Measurements from ENCODE around the gene RASSF9. TPM values are rescaled to one million over a fixed set of nuclear protein-coding genes. Genes with fewer than 3 reads are reported as not detected.

The RASSF9 gene
- total RNA-seq, 1 experiment from 2014 or later: not detected

DNA sequence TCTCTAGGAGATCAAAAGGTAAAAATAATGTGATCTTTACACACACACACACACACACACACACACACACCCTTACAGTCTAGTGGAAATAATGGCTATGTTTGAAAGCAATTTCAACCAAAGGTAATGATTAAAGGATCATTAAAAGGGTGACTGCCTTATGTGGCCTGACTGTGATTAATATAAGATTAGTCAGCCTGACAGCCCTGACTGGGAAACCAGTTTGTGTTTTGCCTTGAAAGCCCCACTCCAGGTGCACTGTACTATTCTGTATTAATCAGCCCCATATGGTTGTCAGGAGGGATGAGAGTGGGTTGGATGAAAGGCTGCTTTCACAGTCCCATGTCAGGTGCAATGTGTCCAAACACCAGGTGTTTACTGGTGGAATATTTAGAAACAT, 10.5 kb downstream of the RASSF9 start:
- POLR2A ChIA-PET (ENCODE audit: unreplicated experiment): no interaction called here

DNA sequence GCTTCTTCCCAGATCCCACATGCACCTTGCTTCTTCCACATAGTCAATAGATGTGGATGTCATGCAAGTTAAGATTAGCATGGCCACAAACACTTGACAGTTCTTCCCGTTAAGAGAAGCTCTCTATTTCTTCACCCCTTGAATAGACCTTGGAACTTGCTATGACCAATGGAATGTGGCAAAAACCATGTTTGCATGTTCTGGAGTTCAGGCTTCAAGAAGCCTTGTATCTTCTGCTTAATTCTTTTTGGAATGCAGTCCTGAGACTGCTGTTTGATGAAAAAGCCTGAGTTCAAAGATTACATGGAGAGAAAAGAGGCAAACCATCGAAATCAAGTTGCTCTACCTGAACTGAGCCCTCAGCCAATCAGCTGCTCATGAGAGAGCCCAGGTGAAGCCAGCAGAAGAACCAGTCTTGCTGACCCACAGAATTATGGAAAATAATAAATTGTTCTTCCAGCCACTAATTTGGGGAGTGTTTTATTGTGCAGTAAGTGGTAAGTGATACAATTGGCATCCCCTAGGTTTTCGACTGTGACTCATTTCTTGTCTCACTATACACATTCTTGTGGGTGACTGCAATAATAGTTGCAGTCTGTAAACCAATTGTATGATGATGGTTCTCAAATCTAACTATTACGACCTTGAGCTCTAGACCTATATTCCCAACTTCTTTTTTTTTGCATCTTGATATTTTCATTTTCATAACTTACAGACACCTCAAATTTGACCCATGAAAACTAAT, 12.6 kb downstream of the RASSF9 start:
- Histone ChIP-seq H3F3A (ENCODE audit: low read length, unreplicated experiment) (no peaks in the 10 kb centered on the region), H3K9me3 (ENCODE audit: low read length) (no peaks in the 10 kb centered on the region), H3K27ac (ENCODE audit: low read length) (no peak overlapping the region), H3K79me2 (ENCODE audit: low read length) (no peaks in the 10 kb centered on the region), H4K20me1 (ENCODE audit: low read length) (no peaks in the 10 kb centered on the region), H3K9me2 (replicated peaks; ENCODE audit: low read length) (no peaks in the 10 kb centered on the region), H3K4me2 (ENCODE audit: low read length) (no peak overlapping the region), H2AFZ (ENCODE audit: low read length) (no peak overlapping the region), H3K27me3 (ENCODE audit: low read length) (no peaks in the 10 kb centered on the region), H3K36me3 (ENCODE audit: low read depth, low read length) (no peaks in the 10 kb centered on the region), H3K4me3 (ENCODE audit: low read length) (no peak overlapping the region), H3K9ac (ENCODE audit: low read length) (no peak overlapping the region), H3K4me1 (ENCODE audit: insufficient read depth, low read length) (peaks cover 23% of the 10 kb centered on the region)
- DNase-seq: peak; percentile 72
- ATAC-seq: peak; percentile 79
- no TSS peak for BruUV-seq (replicated peaks)
- TF ChIP-seq, protein P1, sequence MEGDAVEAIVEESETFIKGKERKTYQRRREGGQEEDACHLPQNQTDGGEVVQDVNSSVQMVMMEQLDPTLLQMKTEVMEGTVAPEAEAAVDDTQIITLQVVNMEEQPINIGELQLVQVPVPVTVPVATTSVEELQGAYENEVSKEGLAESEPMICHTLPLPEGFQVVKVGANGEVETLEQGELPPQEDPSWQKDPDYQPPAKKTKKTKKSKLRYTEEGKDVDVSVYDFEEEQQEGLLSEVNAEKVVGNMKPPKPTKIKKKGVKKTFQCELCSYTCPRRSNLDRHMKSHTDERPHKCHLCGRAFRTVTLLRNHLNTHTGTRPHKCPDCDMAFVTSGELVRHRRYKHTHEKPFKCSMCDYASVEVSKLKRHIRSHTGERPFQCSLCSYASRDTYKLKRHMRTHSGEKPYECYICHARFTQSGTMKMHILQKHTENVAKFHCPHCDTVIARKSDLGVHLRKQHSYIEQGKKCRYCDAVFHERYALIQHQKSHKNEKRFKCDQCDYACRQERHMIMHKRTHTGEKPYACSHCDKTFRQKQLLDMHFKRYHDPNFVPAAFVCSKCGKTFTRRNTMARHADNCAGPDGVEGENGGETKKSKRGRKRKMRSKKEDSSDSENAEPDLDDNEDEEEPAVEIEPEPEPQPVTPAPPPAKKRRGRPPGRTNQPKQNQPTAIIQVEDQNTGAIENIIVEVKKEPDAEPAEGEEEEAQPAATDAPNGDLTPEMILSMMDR (conservative IDR thresholded peaks at IDR 0.05; ENCODE audit: low read depth, low read length): no peak
- no peak for TF ChIP-seq EZH2 (IDR thresholded peaks at IDR 0.05; ENCODE audit: low read length, unreplicated experiment)
- CTCF ChIA-PET: interaction anchor here (0.5 kb wide), 1 partner anchor 12 kb away, joined by 10 read pairs; the partner anchor contains the start of gene RASSF9
- POLR2A ChIA-PET (ENCODE audit: unreplicated experiment): no interaction called here
- intact Hi-C loops (cut with micrococcal nuclease): no loop called here

More for the DNA sequence above, 10.5 kb downstream of the RASSF9 start:
- H3K79me2 ChIP-seq (ENCODE audit: low read length): no peaks in the 10 kb centered on the region
- CTCF ChIA-PET: no interaction called here
- intact Hi-C loops (cut with micrococcal nuclease): no loop called here
- no peak overlapping the region for H3K4me2 ChIP-seq (ENCODE audit: low read length)
- no peak overlapping the region for H3K27ac ChIP-seq (ENCODE audit: low read length)
- H3K4me3 ChIP-seq (ENCODE audit: low read length): no peak overlapping the region
- H3K9me3 ChIP-seq (ENCODE audit: low read length): no peaks in the 10 kb centered on the region
- BruUV-seq (replicated peaks): no TSS peak
- H2AFZ ChIP-seq (ENCODE audit: low read length): no peak overlapping the region
- peaks cover 27% of the 10 kb centered on the region for H3K4me1 ChIP-seq (ENCODE audit: insufficient read depth, low read length)
- no peaks in the 10 kb centered on the region for H3K9me2 ChIP-seq (replicated peaks; ENCODE audit: low read length)
- no peaks in the 10 kb centered on the region for H3K27me3 ChIP-seq (ENCODE audit: low read length)
- DNase-seq (no peak), ATAC-seq (no peak)
- H4K20me1 ChIP-seq (ENCODE audit: low read length): no peaks in the 10 kb centered on the region
- H3K9ac ChIP-seq (ENCODE audit: low read length): no peak overlapping the region
- no peaks in the 10 kb centered on the region for H3K36me3 ChIP-seq (ENCODE audit: low read depth, low read length)
- no peaks in the 10 kb centered on the region for H3F3A ChIP-seq (ENCODE audit: low read length, unreplicated experiment)
- TF ChIP-seq, protein P1 (conservative IDR thresholded peaks at IDR 0.05; ENCODE audit: low read depth, low read length): no peak
- no peak for TF ChIP-seq EZH2phosphoT487 (IDR thresholded peaks at IDR 0.05; ENCODE audit: borderline replicate concordance, low read length)
- TF ChIP-seq EZH2 (IDR thresholded peaks at IDR 0.05; ENCODE audit: low read length, unreplicated experiment): no peak

DNA sequence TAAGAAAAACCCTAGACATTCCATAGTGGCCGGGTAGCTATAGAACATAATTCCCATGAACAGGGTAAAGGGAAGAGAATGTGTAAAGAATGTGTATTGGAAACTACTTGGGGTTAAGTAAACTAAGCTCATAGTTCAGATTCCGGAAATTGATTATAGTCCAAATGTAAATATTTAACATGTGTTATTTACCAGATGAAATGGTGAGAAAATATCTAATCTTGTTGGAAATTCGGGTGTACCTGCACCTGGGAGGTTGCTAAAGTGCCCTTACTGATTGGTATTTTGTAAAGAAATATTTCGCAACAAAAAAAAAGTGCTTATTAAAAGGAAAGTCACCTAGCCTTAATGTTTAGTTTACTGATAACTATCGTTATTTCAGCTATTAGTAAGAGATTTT, 14.4 kb downstream of the RASSF9 start:
- Histone ChIP-seq H3K36me3 (ENCODE audit: low read depth, low read length) (no peaks in the 10 kb centered on the region), H3K4me3 (ENCODE audit: low read length) (no peak overlapping the region), H3K9me3 (ENCODE audit: low read length) (no peaks in the 10 kb centered on the region), H3K9me2 (replicated peaks; ENCODE audit: low read length) (no peaks in the 10 kb centered on the region), H3K4me2 (ENCODE audit: low read length) (peak overlapping the region; percentile 40), H3K4me1 (ENCODE audit: insufficient read depth, low read length) (peaks cover 23% of the 10 kb centered on the region), H4K20me1 (ENCODE audit: low read length) (no peaks in the 10 kb centered on the region), H3K27me3 (ENCODE audit: low read length) (no peaks in the 10 kb centered on the region), H3K27ac (ENCODE audit: low read length) (no peak overlapping the region), H3K9ac (ENCODE audit: low read length) (no peak overlapping the region), H3K79me2 (ENCODE audit: low read length) (no peaks in the 10 kb centered on the region), H2AFZ (ENCODE audit: low read length) (no peak overlapping the region), H3F3A (ENCODE audit: low read length, unreplicated experiment) (no peaks in the 10 kb centered on the region)
- BruUV-seq (replicated peaks): no TSS peak
- intact Hi-C loops (cut with micrococcal nuclease): loop anchor here (2.0 kb wide), 1 partner anchor 13 kb away; no protein-coding TSS in a partner anchor
- no peak for TF ChIP-seq EZH2phosphoT487 (IDR thresholded peaks at IDR 0.05; ENCODE audit: borderline replicate concordance, low read length)
- TF ChIP-seq EZH2 (IDR thresholded peaks at IDR 0.05; ENCODE audit: low read length, unreplicated experiment): no peak
- TF ChIP-seq, protein P1 (conservative IDR thresholded peaks at IDR 0.05; ENCODE audit: low read depth, low read length): no peak
- ChIA-PET CTCF (interaction anchor here (0.5 to 1.0 kb wide), 2 partner anchors 19 to 45 kb away, joined by 3 to 4 read pairs; no protein-coding TSS in a partner anchor), POLR2A (ENCODE audit: unreplicated experiment) (interaction anchor here (0.7 kb wide), 1 partner anchor 9 kb away, joined by 3 read pairs; no protein-coding TSS in a partner anchor)
- ATAC-seq: peak; percentile 60
- DNase-seq: peak; percentile 64
